ENCODE results near the gene GUCY1A1. TPM values are rescaled to one million over a fixed set of nuclear protein-coding genes. Genes with fewer than 3 reads are reported as not detected.

Gene GUCY1A1
- polyA plus RNA-seq, 1 donor from 2014 or later, result 13.6 TPM

- TF ChIP-seq EP300 (conservative IDR thresholded peaks at IDR 0.05; ENCODE audit: poor library complexity, severe bottlenecking), result no peak
Measured at GRCh38 chr4:155668707-155669220, 2.1 kb downstream of the GUCY1A1 start (continued).

GRCh38 chr4:155672342-155672741, 5.7 kb downstream of the GUCY1A1 start:
- Histone ChIP-seq H3K9me3 (ENCODE audit: low read length) (no peaks in the 10 kb centered on the region), H3K9me2 (ENCODE audit: insufficient read depth, low read length) (no peaks in the 10 kb centered on the region), H3K4me3 (ENCODE audit: low read length) (no peak overlapping the region), H3K4me2 (ENCODE audit: low read length) (no peak overlapping the region), H3K9ac (ENCODE audit: low read length) (no peak overlapping the region), H2AFZ (ENCODE audit: low read depth, low read length) (no peak overlapping the region), H3K36me3 (ENCODE audit: insufficient read depth, low read length) (no peaks in the 10 kb centered on the region), H3K27ac (ENCODE audit: low read length) (no peak overlapping the region), H3K79me2 (replicated peaks; ENCODE audit: insufficient read depth, low read length) (no peaks in the 10 kb centered on the region), H4K20me1 (ENCODE audit: insufficient read depth) (no peaks in the 10 kb centered on the region), H3F3A (ENCODE audit: insufficient read depth, low read length, poor library complexity, severe bottlenecking) (no peaks in the 10 kb centered on the region), H3K27me3 (ENCODE audit: insufficient read depth, low read depth, low read length) (no peaks in the 10 kb centered on the region)
- TF ChIP-seq REST (IDR thresholded peaks at IDR 0.05; ENCODE audit: borderline replicate concordance) (no peak), RAD21 (conservative IDR thresholded peaks at IDR 0.05) (no peak), EP300 (conservative IDR thresholded peaks at IDR 0.05; ENCODE audit: poor library complexity, severe bottlenecking) (no peak), TAF1 (IDR thresholded peaks at IDR 0.05; ENCODE audit: low read depth) (no peak), EZH2 (IDR thresholded peaks at IDR 0.05; ENCODE audit: borderline replicate concordance, insufficient read depth, low read length, poor library complexity, severe bottlenecking) (no peak), POLR2AphosphoS5 (IDR thresholded peaks at IDR 0.05) (no peak), CTCF (IDR thresholded peaks at IDR 0.05; ENCODE audit: poor library complexity, severe bottlenecking) (no peak), SMC3 (conservative IDR thresholded peaks at IDR 0.05; ENCODE audit: poor library complexity) (no peak), MXI1 (conservative IDR thresholded peaks at IDR 0.05; ENCODE audit: poor library complexity, severe bottlenecking) (no peak)

- H3K9me2 ChIP-seq (ENCODE audit: insufficient read depth, low read length), result no peaks in the 10 kb centered on the region
- H3K27me3 ChIP-seq (ENCODE audit: insufficient read depth, low read depth, low read length), result no peaks in the 10 kb centered on the region
- no peak overlapping the region for H3K9ac ChIP-seq (ENCODE audit: low read length)
- TF ChIP-seq SMC3 (conservative IDR thresholded peaks at IDR 0.05; ENCODE audit: poor library complexity) (no peak), MXI1 (conservative IDR thresholded peaks at IDR 0.05; ENCODE audit: poor library complexity, severe bottlenecking) (no peak), POLR2AphosphoS5 (IDR thresholded peaks at IDR 0.05) (no peak), RAD21 (conservative IDR thresholded peaks at IDR 0.05) (no peak), TAF1 (IDR thresholded peaks at IDR 0.05; ENCODE audit: low read depth) (no peak), EP300 (conservative IDR thresholded peaks at IDR 0.05; ENCODE audit: poor library complexity, severe bottlenecking) (no peak)
- no peaks in the 10 kb centered on the region for H4K20me1 ChIP-seq (ENCODE audit: insufficient read depth)
- H2AFZ ChIP-seq (ENCODE audit: low read depth, low read length), result no peak overlapping the region
- no peak overlapping the region for H3K4me2 ChIP-seq (ENCODE audit: low read length)
- H3F3A ChIP-seq (ENCODE audit: insufficient read depth, low read length, poor library complexity, severe bottlenecking), result no peaks in the 10 kb centered on the region
- no peaks in the 10 kb centered on the region for H3K36me3 ChIP-seq (ENCODE audit: insufficient read depth, low read length)
- H3K79me2 ChIP-seq (replicated peaks; ENCODE audit: insufficient read depth, low read length), result no peaks in the 10 kb centered on the region
- no peaks in the 10 kb centered on the region for H3K9me3 ChIP-seq (ENCODE audit: low read length)
- H3K4me3 ChIP-seq (ENCODE audit: low read length), result no peak overlapping the region
- H3K27ac ChIP-seq (ENCODE audit: low read length), result no peak overlapping the region
Measured at GRCh38 chr4:155673453-155673979, 6.9 kb downstream of the GUCY1A1 start.

Measured in neural cell (in vitro differentiated cells).